ENCODE data around the gene TCEANC.
"Not testable (repeated sequence)": the region's sequence is repeated elsewhere in the genome, so short reads cannot be mapped to it uniquely, and the experiment has no call there.

TCEANC gene

GRCh38 chrX:13664020-13664419 is 11.1 kb downstream of the TCEANC start:
- in situ Hi-C loops (cut with HindIII; ENCODE audit: low sequenced_read_pairs), result no loop called here
- no peak for TF ChIP-seq CTCF (IDR thresholded peaks at IDR 0.05; ENCODE audit: low read depth, low read length)
- no peak for DNase-seq (ENCODE audit: low read depth, low spot score)
- H3K4me3 ChIP-seq (ENCODE audit: low read depth, low read length), result no peak overlapping the region

- no peak for TF ChIP-seq CTCF (IDR thresholded peaks at IDR 0.05; ENCODE audit: low read depth, low read length)
- DNase-seq (ENCODE audit: low read depth, low spot score), result no peak
- no peak overlapping the region for H3K4me3 ChIP-seq (ENCODE audit: low read depth, low read length)
- in situ Hi-C loops (cut with HindIII; ENCODE audit: low sequenced_read_pairs), result no loop called here
Observed at GRCh38 chrX:13666836-13667235, 13.9 kb downstream of the TCEANC start.

- no peak for TF ChIP-seq CTCF (IDR thresholded peaks at IDR 0.05; ENCODE audit: low read depth, low read length)
- in situ Hi-C loops (cut with HindIII; ENCODE audit: low sequenced_read_pairs), result no loop called here
Observed at GRCh38 chrX:13667919-13668318, 15.0 kb downstream of the TCEANC start.

GRCh38 chrX:13669246-13669737 is 16.4 kb downstream of the TCEANC start:
- H3K4me3 ChIP-seq (ENCODE audit: low read depth, low read length), result no peak overlapping the region
- in situ Hi-C loops (cut with HindIII; ENCODE audit: low sequenced_read_pairs), result no loop called here
- peak; percentile 96 for DNase-seq (ENCODE audit: low read depth, low spot score)
- no peak for TF ChIP-seq CTCF (IDR thresholded peaks at IDR 0.05; ENCODE audit: low read depth, low read length)

More at GRCh38 chrX:13667919-13668318, 15.0 kb downstream of the TCEANC start:
- no peak overlapping the region for H3K4me3 ChIP-seq (ENCODE audit: low read depth, low read length)
- DNase-seq (ENCODE audit: low read depth, low spot score), result no peak

GRCh38 chrX:13669755-13670154 is 16.8 kb downstream of the TCEANC start:
- in situ Hi-C loops (cut with HindIII; ENCODE audit: low sequenced_read_pairs); H3K4me3 ChIP-seq (ENCODE audit: low read depth, low read length); DNase-seq (ENCODE audit: low read depth, low spot score): not testable (repeated sequence)

- no peak for TF ChIP-seq CTCF (IDR thresholded peaks at IDR 0.05; ENCODE audit: low read depth, low read length)
- no peak for DNase-seq (ENCODE audit: low read depth, low spot score)
- no peak overlapping the region for H3K4me3 ChIP-seq (ENCODE audit: low read depth, low read length)
- in situ Hi-C loops (cut with HindIII; ENCODE audit: low sequenced_read_pairs), result no loop called here
Observed at GRCh38 chrX:13670197-13670596, 17.3 kb downstream of the TCEANC start.

- TF ChIP-seq CTCF (IDR thresholded peaks at IDR 0.05; ENCODE audit: low read depth, low read length), result no peak
- DNase-seq (ENCODE audit: low read depth, low spot score), result no peak
- in situ Hi-C loops (cut with HindIII; ENCODE audit: low sequenced_read_pairs), result no loop called here
- H3K4me3 ChIP-seq (ENCODE audit: low read depth, low read length), result no peak overlapping the region
Observed at GRCh38 chrX:13673016-13673415, 20.1 kb downstream of the TCEANC start.
